SHP77 (cell line): ENCODE data around the gene GNL1.

Experiments used
- DNase-seq, 2 experiments: peaks; one replicate each; lab custom pipeline; 2025; lab: John Stamatoyannopoulos, UW

GNL1 gene, protein sequence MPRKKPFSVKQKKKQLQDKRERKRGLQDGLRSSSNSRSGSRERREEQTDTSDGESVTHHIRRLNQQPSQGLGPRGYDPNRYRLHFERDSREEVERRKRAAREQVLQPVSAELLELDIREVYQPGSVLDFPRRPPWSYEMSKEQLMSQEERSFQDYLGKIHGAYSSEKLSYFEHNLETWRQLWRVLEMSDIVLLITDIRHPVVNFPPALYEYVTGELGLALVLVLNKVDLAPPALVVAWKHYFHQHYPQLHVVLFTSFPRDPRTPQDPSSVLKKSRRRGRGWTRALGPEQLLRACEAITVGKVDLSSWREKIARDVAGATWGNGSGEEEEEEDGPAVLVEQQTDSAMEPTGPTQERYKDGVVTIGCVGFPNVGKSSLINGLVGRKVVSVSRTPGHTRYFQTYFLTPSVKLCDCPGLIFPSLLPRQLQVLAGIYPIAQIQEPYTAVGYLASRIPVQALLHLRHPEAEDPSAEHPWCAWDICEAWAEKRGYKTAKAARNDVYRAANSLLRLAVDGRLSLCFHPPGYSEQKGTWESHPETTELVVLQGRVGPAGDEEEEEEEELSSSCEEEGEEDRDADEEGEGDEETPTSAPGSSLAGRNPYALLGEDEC

DNA sequence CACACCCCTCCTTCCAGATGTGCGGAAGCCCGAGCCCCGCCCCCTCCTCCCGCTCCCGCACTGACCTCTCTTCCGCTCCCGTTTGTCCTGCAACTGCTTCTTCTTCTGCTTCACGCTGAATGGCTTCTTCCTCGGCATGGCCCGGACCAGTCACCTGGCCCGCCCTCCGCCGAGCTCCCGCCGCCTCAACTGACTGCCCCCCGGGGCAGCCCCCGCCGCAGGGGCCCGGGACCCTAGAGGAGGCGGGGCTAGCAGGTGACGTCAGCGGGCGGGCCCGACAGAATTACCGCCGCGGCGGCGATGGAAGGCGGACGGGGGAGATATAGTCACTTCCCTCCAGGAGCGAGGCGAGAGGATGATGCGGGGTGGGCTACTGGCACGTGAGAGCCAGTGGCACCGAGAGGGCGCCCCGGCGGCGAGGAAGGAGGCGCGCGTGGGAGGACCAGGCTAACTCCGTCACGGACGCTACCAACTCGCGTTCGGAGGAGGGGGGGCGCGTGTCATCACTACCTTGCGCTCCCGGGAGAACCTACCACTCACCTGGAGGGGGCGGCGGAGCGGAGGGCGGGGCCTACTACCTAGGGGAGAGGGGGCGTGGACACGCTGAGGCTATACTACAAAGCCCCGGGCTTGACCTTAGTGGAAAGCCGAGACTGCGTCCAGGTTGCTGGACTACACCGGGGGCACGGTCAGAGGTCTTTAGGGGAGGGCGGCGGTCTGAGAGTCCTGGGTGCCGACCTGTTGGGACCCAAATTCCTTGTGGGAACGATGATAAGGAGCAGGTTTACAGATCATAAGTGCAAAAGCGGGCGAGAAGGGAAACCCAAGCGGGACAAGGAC lies at the start of gene GNL1:
Gene GNL1 (minus strand): TSS at position 424 of the 840 bp plus-strand sequence. CDS start 286 bp downstream, at position 138.
- peak; percentile 72 to 81 for DNase-seq

DNA sequence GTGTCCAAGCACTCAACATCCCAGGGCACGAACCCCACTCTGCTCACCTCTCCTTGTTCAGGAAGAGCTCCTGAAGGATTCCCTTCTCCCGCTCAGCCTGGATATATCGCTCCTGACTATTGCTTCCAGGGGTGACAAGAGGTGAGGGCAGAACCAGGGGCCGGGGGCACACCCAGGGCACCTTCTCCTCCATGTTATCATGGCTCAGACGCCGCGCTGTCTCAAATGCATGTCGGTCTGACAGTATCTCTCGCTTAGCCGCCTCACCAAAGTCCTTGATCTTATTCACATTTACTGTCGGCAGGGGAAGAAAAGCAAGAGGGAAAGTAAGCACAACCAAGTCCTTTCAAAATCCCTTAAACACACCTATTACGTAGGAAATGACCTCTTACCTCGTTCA lies 47.7 kb upstream of the GNL1 start:
- no peak for DNase-seq

DNA sequence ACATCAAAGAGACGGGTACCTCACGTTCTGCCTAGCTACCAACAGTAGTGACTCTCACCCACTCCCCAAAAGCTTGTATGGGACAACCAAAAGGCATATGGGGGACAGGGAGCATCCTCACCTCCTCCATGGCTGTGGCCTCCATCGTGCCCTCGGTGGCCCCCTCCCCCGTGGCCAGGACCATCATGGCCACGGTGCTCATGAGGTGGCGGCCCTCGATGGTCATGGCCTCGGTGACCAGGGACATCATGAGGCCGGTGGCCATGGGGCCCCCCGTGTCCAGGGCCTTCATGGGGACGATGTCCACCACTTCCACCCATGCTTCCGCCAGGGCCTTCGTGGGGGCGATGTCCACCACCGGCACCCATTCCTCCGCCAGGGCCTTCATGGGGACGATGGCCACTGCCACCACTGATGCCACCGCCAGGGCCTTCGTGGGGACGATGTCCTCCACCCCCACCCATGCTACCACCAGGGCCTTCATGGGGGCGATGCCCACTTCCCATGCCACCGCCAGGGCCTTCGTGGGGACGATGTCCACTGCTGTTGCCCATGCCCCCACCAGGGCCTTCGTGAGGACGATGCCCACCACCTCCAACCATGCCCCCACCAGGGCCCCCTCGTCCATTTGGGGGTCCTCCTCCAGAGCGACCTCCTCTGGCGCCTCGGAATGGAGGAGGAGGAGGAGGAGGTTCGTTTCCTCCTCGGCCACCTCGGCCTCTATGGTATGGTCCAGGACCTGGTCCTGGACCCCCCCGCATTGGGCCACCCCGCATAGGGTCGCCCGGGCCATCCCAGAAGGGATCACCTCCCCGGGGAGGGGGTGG lies 45.7 kb upstream of the GNL1 start:
- DNase-seq: no peak

DNA sequence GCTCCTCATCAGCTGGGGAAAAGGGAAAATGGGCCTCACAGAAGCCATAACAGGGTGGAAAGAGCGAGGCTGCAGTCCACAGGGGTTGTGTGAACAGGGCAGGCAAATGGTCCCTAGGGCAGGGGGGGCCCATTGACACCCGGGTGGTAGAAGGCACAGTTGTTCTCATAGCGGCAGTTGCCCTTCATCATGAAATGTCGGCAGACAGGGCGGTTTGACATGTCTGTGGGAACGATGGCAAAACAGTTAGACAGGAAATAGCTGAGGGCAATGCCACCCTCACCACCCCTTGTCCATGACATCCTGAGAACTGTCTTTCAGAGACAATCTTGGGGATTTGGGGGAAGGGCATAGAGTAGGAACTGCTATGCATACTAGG lies 45.1 kb upstream of the GNL1 start:
- DNase-seq: no peak

DNA sequence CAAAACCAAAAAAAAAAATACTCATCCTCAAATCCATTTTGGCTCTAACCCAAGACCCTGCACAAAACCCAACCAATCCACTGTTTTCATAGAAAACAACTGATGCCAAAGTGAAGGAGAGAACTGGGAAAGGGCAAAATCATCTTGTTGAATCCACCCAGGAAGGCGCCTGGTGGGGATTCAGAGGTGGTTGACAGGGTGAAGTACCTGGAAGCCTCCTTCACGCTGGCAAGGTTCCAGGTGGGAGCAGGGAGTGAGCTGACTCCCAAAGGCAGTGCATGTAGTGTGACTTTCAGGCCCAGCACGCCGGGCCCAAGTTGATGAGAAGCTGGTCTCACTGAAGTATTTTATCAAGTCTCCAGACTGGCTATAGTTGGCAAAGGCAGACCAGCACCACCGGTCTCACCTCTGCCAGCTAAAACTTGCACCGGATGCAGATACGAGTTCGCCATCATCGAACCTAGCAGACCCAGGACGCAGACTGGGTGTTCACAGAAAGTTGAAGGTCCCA lies 44.2 kb upstream of the GNL1 start:
- no peak for DNase-seq

DNA sequence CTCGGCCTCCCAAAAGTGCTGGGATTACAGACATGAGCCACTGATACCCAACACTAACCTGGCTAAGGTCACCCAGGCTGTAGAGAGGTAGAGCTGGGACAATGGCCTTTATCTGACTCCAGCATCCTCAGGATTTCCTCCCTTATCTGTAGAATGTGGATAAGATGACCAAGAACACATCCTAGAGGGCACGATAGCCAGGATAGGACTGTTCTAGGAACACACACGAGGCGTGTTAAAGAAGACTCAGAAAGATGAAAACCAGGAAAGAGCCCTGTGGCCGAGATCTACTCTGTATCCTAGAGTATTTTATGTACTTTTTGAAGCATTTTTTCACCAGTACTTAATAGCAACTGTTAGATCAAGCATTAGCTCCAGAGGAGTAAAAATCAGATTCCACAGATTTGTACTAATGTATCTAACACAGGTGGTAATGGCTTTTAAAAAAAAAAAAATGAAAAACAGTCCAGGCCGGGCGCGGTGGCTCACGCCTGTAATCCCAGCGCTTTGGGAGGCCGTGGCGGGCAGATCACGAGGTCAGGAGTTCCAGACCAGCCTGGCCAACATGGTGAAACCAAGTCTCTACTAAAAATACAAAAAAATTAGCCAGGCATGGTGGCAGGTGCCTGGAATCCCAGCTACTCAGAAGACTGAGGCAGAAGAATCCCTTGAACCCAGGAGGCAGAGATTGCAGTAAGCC lies 43.5 kb upstream of the GNL1 start:
- DNase-seq: no peak

DNA sequence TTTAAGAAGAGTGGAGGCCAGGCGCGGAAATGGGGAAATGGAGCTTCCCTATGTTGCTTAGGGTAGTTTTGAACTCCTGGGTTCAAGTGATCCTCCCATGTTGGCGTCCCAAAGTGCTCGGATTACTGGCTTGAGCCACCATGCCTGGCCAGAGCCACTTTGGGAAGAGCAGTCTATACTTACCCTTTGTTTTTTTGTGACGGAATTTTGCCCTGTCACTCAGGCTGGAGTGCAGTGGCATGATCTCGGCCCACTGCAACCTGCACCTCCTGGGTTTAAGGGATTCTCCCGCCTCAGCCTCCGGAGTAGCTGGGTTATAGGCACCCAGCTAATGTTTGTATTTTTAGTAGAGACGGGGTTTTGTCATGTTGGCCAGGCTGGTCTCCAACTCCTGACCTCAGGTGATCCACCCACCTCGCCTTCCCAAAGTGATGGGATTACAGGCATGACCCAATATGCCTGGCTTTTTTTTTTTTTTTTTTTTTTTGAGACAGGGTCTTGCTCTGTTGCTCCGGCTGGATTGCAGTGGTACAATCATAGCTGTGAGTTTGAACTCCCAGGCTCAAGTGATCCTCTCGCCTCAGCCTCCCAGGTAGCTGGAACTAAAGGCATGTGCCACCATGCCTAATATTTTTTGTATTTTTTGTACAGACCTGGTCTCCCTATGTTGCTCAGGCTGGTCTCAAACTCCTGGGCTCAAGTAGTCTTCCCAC lies 42.8 kb upstream of the GNL1 start:
- DNase-seq: no peak

DNA sequence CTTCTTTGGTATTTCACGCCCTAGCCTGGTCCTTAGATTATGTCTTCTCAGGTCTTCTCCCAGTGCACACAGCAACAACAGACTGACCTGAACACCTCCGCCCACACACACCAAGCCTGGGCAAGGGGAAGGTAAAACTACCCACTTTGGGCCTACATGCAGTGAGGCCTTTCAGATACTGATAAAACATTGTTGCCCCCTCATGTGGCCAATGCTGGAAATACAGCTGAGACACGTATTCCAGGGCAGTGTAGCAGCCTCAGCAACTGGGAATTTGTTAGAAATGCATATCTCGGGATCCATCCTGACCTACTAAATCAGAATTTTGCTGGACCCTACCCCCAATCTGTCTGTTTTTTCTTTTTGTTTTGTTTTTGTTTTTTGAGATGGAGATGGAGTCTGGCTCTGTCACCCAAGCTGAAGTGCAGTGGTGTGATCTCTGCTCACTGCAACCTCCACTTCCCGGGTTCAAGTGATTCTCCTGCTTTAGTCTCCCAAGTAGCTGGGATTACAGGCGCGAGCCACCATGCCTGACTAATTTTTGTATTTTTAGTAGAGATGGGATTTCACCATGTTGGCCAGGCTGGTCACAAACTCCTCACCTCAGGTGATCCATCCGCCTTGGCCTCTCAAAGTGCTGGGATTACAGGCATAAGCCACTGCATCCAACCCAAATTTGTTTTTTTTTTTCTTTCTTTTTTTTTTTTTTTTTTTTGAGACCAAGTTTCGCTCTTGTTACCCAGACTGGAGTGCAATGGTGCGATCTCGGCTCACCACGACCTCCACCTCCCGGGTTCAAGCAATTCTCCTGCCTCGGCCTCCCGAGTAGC lies 41.2 kb upstream of the GNL1 start:
- DNase-seq: peak; percentile 65 to 71

DNA sequence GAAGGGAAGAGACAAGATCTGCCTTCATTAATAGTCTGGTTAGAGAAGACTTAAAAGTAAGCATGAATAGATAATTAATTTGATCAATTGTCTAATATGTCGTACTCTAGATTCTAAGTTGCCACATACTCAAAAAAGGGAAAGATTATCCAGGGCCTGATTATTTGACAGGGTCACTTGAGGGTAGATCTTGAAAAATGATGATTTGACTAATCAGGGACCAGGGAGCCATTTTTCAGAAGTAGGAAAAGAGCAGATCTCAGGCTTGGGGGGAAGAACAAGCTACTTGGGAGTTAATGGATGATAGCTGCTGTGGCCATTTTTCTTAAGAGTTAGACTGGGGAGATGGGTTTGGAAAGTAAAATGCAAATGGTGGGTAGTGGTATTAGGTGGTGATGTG lies 36.0 kb upstream of the GNL1 start:
- no peak for DNase-seq

DNA sequence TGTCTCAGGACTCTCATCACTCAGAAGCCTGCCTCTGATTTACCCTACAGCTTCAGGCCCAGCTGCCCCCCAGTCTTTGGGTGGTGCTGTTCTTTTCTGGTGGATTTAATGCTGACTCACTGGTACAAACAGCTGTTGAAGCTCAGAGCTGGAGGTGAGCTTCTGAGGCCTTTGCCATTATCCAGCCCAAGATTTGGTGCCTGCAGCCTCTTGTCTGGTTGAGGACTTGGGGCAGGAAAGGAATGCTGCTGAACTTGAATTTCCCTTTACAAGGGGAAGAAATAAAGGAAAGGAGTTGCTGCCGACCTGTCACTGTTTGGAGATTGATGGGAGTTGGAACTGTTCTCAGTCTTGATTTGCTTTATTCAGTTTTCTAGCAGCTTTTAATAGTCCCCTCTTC lies 34.7 kb upstream of the GNL1 start:
- DNase-seq: no peak

DNA sequence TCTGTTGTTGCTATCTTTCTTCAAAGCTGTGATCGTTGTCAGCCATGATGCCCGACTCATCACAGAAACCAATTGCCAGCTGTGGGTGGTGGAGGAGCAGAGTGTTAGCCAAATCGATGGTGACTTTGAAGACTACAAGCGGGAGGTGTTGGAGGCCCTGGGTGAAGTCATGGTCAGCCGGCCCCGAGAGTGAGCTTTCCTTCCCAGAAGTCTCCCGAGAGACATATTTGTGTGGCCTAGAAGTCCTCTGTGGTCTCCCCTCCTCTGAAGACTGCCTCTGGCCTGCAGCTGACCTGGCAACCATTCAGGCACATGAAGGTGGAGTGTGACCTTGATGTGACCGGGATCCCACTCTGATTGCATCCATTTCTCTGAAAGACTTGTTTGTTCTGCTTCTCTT lies 34.2 kb upstream of the GNL1 start:
- DNase-seq: no peak

DNA sequence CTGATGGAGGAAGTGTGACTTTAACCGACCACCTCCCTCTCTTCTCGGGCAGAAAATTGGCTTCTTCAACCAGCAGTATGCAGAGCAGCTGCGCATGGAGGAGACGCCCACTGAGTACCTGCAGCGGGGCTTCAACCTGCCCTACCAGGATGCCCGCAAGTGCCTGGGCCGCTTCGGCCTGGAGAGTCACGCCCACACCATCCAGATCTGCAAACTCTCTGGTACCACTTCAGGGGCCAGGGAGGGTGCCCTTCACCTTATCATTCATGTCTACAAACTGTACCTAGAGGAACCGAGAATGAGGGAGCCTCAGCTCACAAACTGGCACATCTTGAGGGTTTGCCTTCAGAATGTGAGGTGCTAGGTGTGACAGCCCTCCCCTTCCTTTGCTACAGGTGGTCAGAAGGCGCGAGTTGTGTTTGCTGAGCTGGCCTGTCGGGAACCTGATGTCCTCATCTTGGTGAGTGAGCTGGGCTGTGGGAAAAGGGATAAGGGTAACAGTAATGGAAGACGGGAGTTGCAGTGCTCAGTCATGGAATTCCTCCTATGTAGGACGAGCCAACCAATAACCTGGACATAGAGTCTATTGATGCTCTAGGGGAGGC lies 33.6 kb upstream of the GNL1 start:
- no peak for DNase-seq

DNA sequence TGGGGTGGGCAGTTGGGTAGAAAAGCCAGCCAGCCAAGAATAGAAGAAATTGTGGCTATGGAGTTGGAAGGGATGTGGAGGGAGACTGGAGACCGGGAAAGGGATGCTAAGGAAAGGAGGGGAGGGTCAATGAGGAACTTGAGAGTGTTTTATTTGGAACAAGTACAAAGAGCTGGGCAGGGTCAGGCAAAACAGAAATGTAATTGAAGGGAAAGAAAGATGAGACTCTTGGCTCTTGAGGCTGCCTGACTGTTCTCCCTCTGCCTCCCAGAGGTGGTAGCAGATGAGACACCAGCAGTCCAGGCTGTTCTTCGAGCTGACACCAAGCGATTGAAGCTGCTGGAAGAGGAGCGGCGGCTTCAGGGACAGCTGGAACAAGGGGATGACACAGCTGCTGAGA lies 27.6 kb upstream of the GNL1 start:
- no peak for DNase-seq

DNA sequence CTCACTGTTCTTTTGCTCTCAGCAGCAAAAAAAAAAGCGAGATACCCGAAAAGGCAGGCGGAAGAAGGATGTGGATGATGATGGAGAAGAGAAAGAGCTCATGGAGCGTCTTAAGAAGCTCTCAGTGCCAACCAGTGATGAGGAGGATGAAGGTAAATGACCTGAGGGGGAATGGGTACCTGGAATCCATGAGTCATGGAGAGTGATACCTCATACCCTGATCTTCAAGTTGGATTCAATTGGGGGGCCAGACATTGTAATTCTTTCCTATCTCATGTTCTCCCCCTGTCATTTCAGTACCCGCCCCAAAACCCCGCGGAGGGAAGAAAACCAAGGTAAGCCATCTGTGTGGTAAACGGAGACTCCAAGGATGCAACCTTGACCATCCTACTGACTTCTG lies 21.8 kb upstream of the GNL1 start:
- DNase-seq: no peak

DNA sequence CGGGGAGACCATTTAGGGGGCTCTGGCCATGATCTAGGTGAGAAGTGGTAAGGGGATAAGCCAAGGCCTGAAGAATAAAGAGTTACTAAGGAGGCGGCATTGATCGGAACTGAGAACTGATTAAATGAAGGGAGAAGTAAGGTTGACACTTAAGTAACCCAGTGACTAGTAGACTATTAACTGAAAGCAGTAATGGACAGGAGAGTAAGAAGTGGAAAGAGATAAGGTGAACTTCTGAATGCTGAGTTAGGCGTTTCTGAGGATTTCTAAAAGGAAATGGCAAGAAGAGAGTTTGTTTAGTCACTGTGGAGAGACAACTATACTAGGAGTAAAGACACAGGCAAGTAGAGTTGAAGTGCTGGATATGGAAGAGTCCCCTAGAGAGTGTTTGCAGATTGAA lies 16.8 kb upstream of the GNL1 start:
- DNase-seq: no peak

DNA sequence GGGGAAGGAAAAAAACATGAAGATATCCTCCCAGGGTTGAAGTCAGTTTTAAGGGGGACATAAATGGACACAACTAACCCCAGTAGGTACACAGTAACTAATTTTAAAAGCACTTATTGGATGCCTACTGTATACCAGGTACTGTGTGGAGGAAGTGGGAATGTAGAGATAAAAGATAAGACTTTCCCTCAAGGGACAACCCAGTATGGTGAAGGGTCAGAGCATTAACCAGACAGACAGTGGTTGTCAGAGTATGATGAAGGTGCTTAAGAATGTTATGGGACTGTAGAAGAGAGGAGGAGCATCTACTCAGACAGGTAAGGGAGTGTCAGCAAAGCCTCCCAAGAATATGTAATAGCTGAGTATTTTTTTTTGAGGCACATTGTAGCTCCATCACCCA lies 15.9 kb upstream of the GNL1 start:
- no peak for DNase-seq

DNA sequence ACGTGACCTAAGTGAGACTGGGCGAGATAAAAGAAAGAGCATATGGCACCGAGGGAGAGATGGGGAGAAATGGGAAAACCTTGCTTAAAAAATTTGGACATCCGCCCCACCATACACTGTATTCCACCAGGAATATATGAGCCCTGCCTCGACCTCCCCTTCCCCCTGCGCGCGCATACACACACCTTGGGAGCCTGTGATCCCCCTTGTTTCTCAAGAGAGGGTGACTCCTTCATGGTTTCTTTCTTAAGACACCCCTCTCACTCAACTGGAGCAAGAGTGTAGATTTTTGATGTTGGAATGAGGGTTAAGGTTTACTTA lies 15.4 kb upstream of the GNL1 start:
- DNase-seq: no peak

DNA sequence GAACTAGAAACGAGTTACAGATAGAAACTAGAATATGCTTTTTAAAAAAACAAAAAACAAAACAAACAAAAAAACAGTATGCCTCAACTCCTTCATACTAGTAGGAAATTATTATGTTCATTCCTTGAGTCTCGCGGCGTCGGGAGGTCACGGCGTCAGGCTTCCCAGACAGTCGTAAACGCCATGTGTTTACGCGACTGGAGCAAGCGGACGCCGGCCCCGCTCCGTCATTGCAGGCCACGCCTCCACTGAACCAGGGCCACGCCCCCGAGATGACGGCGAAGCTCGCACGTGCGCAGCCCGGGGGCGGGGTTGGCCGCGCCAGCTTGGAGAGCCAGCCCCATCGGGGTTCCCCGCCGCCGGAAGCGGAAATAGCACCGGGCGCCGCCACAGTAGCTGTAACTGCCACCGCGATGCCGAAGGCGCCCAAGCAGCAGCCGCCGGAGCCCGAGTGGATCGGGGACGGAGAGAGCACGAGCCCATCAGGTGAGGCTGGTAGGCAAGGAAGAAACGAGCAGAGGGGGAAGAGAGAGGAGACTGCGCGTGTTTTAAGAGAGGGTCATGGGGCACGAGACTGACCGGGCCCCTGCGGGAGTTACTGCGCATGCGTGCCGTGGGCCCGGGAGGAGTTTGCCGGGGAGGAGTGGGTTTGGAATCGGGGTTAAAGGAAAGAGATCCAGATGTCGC lies 14.9 kb upstream of the GNL1 start, which contains the start of gene ABCF1:
Gene ABCF1 (plus strand): TSS at position 368 of the 687 bp plus-strand sequence. CDS start 46 bp downstream, at position 414.
- DNase-seq: peak; percentile 91 to 94

DNA sequence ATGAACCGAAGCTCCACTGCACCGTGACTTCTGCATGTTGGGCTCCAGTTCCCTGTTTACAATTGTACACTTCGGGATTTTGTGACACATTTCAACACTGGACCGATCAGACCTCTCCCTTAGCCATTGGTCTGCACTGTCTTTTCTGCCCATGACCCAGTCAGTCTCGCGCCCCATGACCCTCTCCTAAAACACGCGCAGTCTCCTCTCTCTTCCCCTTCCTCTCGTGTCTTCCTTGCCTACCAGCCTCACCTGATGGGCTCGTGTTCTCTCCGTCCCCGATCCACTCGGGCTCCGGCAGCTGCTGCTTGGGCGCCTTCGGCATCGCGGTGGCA lies 14.4 kb upstream of the GNL1 start:
- no peak for DNase-seq
